Ishikawa (cell line): ENCODE measurements around the gene OTP.

ENCODE experiments used
- EGR1 ChIP-seq: IDR thresholded peaks from 2 replicates; pipeline ENCODE4 v1.6.1; 2012
- TCF12 ChIP-seq: IDR thresholded peaks from 2 replicates; pipeline ENCODE4 v1.6.1; 2012; ENCODE audit warnings: low read depth

DNA sequence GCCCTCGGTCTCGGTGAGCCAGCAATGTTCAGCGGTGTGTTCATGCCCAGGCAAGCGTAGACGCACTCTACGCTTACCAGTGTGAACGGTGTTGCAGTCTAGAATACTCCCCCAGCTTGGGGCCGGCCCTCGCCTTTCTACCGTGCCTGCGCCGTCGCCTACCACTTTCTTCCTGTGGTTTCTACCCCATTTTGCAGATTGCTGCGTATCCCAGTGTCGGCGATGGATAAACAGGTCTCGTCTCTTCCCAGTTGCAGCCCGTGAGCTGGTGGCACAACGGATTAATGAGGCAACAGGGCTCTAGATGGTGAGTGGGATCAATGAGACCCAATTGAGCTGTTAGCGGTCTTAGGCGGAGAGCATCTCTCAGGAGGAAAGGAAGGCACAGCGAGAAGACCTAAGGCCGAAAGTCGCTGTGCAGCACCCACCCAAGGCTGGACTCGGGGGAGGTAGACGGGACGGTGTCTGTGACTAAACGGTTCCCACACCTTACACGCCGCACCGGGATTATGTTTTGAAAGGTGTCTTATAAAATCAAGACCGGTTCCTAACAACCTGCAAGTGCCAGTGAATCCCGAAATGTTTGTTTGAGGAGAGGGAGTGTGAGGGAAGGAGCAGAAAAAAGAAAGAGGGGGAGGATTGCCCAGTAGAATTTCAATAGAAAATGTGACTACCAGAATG is 5.8 kb downstream of the OTP start:
- TF ChIP-seq TCF12 = no peak
- TF ChIP-seq EGR1 = no peak
